ENCODE results near the gene RIPPLY2. TPM values are rescaled to one million over a fixed set of nuclear protein-coding genes. Genes with fewer than 3 reads are reported as not detected.
"Not testable (repeated sequence)": the region's sequence is repeated elsewhere in the genome, so short reads cannot be mapped to it uniquely, and the experiment has no call there.

RIPPLY2 gene, protein sequence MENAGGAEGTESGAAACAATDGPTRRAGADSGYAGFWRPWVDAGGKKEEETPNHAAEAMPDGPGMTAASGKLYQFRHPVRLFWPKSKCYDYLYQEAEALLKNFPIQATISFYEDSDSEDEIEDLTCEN
- not detected for total RNA-seq

- peak within 1 kb of the TSS; percentile 52 for H3K4me3 ChIP-seq
- H3K27ac ChIP-seq, result peak within 1 kb of the TSS; percentile 11
- no peak for DNase-seq (ENCODE audit: extremely low spot score in 2 of 2)
- no peaks in the 10 kb centered on the region for H3K9me3 ChIP-seq
- intact Hi-C loops (cut with DNase I), result no loop called here
- peaks cover 14% of the 10 kb centered on the region for H3K4me1 ChIP-seq
- TF ChIP-seq POLR2A (IDR thresholded peaks at IDR 0.05), result no peak
- no peak for TF ChIP-seq CTCF (IDR thresholded peaks at IDR 0.05)
- peak in 1 of 2 donors; percentile 10 for TF ChIP-seq POLR2AphosphoS5 (IDR thresholded peaks at IDR 0.05; ENCODE audit: insufficient read depth in 1 of 2, low read depth in 1 of 2)
- no peaks in the 10 kb centered on the region for H3K36me3 ChIP-seq
- no peaks in the 10 kb centered on the region for H3K27me3 ChIP-seq
These were observed at the start of gene RIPPLY2 for GRCh38 chr6:83853178-83854000. RIPPLY2 (plus strand) TSS chr6:83853360; CDS start chr6:83853417, 57 bp downstream.

DNA sequence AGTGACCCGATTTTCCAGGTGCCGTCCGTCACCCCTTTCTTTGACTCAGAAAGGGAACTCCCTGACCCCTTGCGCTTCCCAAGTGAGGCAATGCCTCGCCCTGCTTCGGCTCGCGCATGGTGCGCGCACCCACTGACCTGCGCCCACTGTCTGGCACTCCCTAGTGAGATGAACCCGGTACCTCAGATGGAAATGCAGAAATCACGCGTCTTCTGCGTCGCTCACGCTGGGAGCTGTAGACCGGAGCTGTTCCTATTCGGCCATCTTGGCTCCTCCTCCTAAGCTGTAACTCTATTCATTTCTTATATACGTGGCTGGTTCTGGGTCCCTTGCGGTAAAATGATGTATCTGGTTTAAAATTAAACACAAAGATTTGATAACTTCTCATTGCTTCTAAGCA is 49.7 kb upstream of the RIPPLY2 start:
- H3K4me3 ChIP-seq; H3K4me1 ChIP-seq; H3K9me3 ChIP-seq; DNase-seq (ENCODE audit: extremely low spot score in 2 of 2); H3K27me3 ChIP-seq; intact Hi-C loops (cut with DNase I); H3K27ac ChIP-seq; H3K36me3 ChIP-seq: not testable (repeated sequence)

DNA sequence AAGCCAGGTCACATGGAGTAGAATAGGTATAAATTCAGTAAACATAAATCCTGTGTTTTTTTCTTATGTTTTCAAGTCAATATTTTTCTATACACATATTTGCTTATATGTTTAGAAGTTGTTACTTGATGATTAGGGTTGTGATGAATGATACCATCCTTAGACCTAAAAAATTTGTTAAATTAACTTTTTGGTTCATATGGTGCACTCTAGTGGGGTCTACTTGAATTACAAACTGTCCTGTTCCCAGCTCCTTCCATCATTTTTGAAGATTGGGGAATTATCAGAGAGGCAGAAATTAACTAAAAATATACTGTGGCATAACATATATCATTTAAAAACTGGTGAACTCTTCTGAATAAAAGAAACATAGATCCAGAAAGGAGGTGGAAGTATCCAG is 48.3 kb upstream of the RIPPLY2 start:
- Histone ChIP-seq H3K27me3 (no peaks in the 10 kb centered on the region), H3K4me3 (no peak overlapping the region), H3K36me3 (no peaks in the 10 kb centered on the region), H3K9me3 (no peaks in the 10 kb centered on the region), H3K27ac (no peak overlapping the region), H3K4me1 (no peaks in the 10 kb centered on the region)
- TF ChIP-seq CTCF (IDR thresholded peaks at IDR 0.05) (no peak), POLR2A (IDR thresholded peaks at IDR 0.05) (no peak), POLR2AphosphoS5 (IDR thresholded peaks at IDR 0.05; ENCODE audit: insufficient read depth in 1 of 2, low read depth in 1 of 2) (no peak)
- no peak for DNase-seq (ENCODE audit: extremely low spot score in 2 of 2)
- intact Hi-C loops (cut with DNase I), result no loop called here

GRCh38 chr6:83808005-83808404 is 45.2 kb upstream of the RIPPLY2 start:
- no peaks in the 10 kb centered on the region for H3K27me3 ChIP-seq
- no peaks in the 10 kb centered on the region for H3K9me3 ChIP-seq
- no peak overlapping the region for H3K27ac ChIP-seq
- intact Hi-C loops (cut with DNase I), result no loop called here
- no peaks in the 10 kb centered on the region for H3K4me1 ChIP-seq
- TF ChIP-seq CTCF (IDR thresholded peaks at IDR 0.05) (no peak), POLR2AphosphoS5 (IDR thresholded peaks at IDR 0.05; ENCODE audit: insufficient read depth in 1 of 2, low read depth in 1 of 2) (no peak), POLR2A (IDR thresholded peaks at IDR 0.05) (no peak)
- H3K36me3 ChIP-seq, result no peaks in the 10 kb centered on the region
- no peak for DNase-seq (ENCODE audit: extremely low spot score in 2 of 2)
- H3K4me3 ChIP-seq, result no peak overlapping the region

GRCh38 chr6:83808926-83809325 is 44.2 kb upstream of the RIPPLY2 start:
- Histone ChIP-seq H3K27me3 (no peaks in the 10 kb centered on the region), H3K9me3 (no peaks in the 10 kb centered on the region), H3K27ac (no peak overlapping the region), H3K36me3 (no peaks in the 10 kb centered on the region), H3K4me3 (no peak overlapping the region), H3K4me1 (no peaks in the 10 kb centered on the region)
- intact Hi-C loops (cut with DNase I), result no loop called here
- no peak for DNase-seq (ENCODE audit: extremely low spot score in 2 of 2)
- no peak for TF ChIP-seq POLR2AphosphoS5 (IDR thresholded peaks at IDR 0.05; ENCODE audit: insufficient read depth in 1 of 2, low read depth in 1 of 2)

GRCh38 chr6:83812595-83812994 is 40.6 kb upstream of the RIPPLY2 start:
- TF ChIP-seq POLR2A (IDR thresholded peaks at IDR 0.05), result no peak
- no peak for TF ChIP-seq POLR2AphosphoS5 (IDR thresholded peaks at IDR 0.05; ENCODE audit: insufficient read depth in 1 of 2, low read depth in 1 of 2)
- TF ChIP-seq CTCF (IDR thresholded peaks at IDR 0.05), result no peak
- no peaks in the 10 kb centered on the region for H3K4me1 ChIP-seq
- no peak overlapping the region for H3K27ac ChIP-seq
- no peak overlapping the region for H3K4me3 ChIP-seq
- no peaks in the 10 kb centered on the region for H3K36me3 ChIP-seq
- H3K27me3 ChIP-seq, result no peaks in the 10 kb centered on the region
- DNase-seq (ENCODE audit: extremely low spot score in 2 of 2), result no peak
- H3K9me3 ChIP-seq, result no peaks in the 10 kb centered on the region
- intact Hi-C loops (cut with DNase I), result no loop called here
